ENCODE data around the gene BCL11B. TPM values are rescaled to one million over a fixed set of nuclear protein-coding genes. Genes with fewer than 3 reads are reported as not detected.
A peak's percentile ranks its signal among the peaks of the same experiment; 100 is the strongest.

The BCL11B gene
- total and polyA plus RNA-seq, 9 of the 15 experiments (the other 6 are each of a cell fraction or from before 2014, with no cell fraction given): 0.09 TPM; not detected in 8

DNA sequence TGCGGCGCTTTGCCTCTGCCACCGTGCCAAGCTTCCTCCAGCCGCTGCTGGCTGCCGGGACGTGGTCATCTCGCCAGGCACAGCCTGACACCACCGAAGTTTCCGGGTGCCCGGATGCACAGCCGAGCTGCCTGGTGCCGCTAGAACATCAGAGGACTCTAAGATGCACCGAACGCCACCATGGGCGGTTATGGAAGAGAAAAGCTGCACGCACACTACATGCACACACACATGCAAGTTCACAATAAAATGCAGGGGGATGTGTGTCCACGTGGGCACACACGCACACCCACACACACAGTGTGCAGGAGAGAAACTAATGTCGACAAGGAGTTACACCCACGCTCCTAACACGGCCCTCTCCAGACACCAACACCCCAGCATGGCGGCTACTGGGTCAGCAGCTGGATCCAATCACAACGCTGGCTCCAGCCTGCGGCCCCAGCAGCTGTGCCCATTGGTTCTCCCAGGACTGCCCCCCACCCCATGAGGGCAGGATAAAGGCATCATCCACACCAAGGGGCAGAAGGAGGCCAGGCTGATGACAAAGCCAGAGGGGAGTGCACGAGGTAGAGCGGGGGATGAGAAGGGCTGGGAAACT is 82.7 kb downstream of the BCL11B start (continued):
- no peak for TF ChIP-seq GTF2F1 (IDR thresholded peaks at IDR 0.05; ENCODE audit: low read depth, low read length)
- TF ChIP-seq MIER1 (IDR thresholded peaks at IDR 0.05; ENCODE audit: low read depth): no peak
- TF ChIP-seq ZKSCAN8 (CRISPR knock-in tag; IDR thresholded peaks at IDR 0.05): no peak

DNA sequence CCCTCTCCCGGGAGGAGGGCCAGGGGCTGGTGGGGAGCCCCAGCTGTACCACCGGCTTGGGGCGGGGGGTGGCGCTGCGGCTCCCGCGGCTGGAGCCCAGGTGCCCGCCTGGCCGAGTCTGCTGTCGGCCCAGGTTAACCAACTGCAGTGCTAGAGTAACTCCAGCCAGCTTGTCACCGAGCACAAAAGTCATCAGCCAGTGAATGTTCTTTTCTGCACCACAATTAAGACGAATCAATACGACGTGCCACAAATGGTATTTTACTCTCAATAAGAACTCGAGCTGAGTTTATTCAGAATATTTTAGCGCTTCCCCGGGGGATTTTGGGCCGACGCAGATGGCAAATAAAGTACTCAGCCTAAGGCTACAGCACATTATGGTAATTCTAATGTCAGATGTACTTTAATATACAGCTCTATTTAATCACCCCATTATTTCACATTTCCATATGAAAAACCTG is 83.2 kb downstream of the BCL11B start:
- Histone ChIP-seq H2AFZ (ENCODE audit: low read depth, low read length) (no peak overlapping the region), H3K27me3 (ENCODE audit: control insufficient read depth in 2 of 2, insufficient read depth in 2 of 2, low read length in 2 of 2) (peaks cover 0 to 20% of the 10 kb centered on the region in 2 experiments; a peak in 2 of 5 replicates), H3K4me2 (ENCODE audit: insufficient read depth, low read length) (no peak overlapping the region), H3K9ac (ENCODE audit: insufficient read depth in 1 of 2, low read depth in 2 of 2, low read length in 2 of 2) (no peak overlapping the region), H3K4me3 (no peak overlapping the region), H3K36me3 (ENCODE audit: control insufficient read depth, insufficient read depth, low read length) (no peaks in the 10 kb centered on the region), H3K9me3 (replicated peaks; ENCODE audit: control insufficient read depth, insufficient read depth, low read depth, low read length) (no peaks in the 10 kb centered on the region), H3K79me2 (ENCODE audit: control insufficient read depth, insufficient read depth, low read length) (no peaks in the 10 kb centered on the region), H3K27ac (ENCODE audit: extremely low read depth, low read depth, low read length) (no peak overlapping the region), H3K9me1 (ENCODE audit: control insufficient read depth, insufficient read depth, low read length) (no peaks in the 10 kb centered on the region), H4K20me1 (replicated peaks; ENCODE audit: control insufficient read depth, insufficient read depth, low read length) (0 out of 2 replicates have a peak, but pooled peaks cover 6% of the 10 kb centered on the region), H3K4me1 (replicated peaks in 1 of 2; ENCODE audit: control insufficient read depth in 2 of 2, insufficient read depth in 2 of 2, low read length in 2 of 2) (no peaks in the 10 kb centered on the region; a peak in 1 of 5 replicates)
- ATAC-seq (peak; percentile 60; the same call in 1 of the 3 replicates), FAIRE-seq (no peak), DNase-seq (ENCODE audit: extremely low read depth in 1 of 4, low spot score in 3 of 4) (peak in 3 of 4 experiments; percentile 12 to 16 (median 14))
- CTCF ChIA-PET (ENCODE audit: low intra/inter-chr PET ratio): no interaction called here
- in situ Hi-C loops (cut with MboI) (no loop called here), intact Hi-C loops (cut with micrococcal nuclease) (no loop called here)
- POLR2A ChIA-PET: interaction anchor here (1.0 kb wide), 1 partner anchor 21 kb away, joined by 3 read pairs; no protein-coding TSS in a partner anchor
- BruUV-seq (replicated peaks): no TSS peak
- 2% methylated on average over 17 of the region's 19 CpGs for WGBS (ENCODE audit: insufficient coverage, low coverage, missing lambda C conversion rate)
- TF ChIP-seq MEIS2 (IDR thresholded peaks at IDR 0.05; ENCODE audit: partially characterized antibody): no peak
- TF ChIP-seq, protein P1, sequence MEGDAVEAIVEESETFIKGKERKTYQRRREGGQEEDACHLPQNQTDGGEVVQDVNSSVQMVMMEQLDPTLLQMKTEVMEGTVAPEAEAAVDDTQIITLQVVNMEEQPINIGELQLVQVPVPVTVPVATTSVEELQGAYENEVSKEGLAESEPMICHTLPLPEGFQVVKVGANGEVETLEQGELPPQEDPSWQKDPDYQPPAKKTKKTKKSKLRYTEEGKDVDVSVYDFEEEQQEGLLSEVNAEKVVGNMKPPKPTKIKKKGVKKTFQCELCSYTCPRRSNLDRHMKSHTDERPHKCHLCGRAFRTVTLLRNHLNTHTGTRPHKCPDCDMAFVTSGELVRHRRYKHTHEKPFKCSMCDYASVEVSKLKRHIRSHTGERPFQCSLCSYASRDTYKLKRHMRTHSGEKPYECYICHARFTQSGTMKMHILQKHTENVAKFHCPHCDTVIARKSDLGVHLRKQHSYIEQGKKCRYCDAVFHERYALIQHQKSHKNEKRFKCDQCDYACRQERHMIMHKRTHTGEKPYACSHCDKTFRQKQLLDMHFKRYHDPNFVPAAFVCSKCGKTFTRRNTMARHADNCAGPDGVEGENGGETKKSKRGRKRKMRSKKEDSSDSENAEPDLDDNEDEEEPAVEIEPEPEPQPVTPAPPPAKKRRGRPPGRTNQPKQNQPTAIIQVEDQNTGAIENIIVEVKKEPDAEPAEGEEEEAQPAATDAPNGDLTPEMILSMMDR (IDR thresholded peaks at IDR 0.05 in 2 of 3, conservative IDR thresholded peaks at IDR 0.05 in 1 of 3; ENCODE audit: insufficient read depth in 2 of 3, low read depth in 1 of 3, low read length in 3 of 3): 0 out of 6 replicates have a peak, but pooled peaks of 1 of the 3 experiments have one; percentile 23
